K562 (cell line): Measurements from ENCODE around the gene BRWD1. TPM values are rescaled to one million over a fixed set of nuclear protein-coding genes. Genes with fewer than 3 reads are reported as not detected.

Experiments
- ATAC-seq: fragments of 200-7000 bp; cut with Tn5 transposase; 3 replicates; pipeline ENCODE4 v1.9.1; 2020; ENCODE audit warnings: moderate library complexity
- BruUV-seq: library from RNA; stranded (reverse); fragments of 400-500 nt; replicated peaks from 2 replicates; lab custom pipeline; 2021; lab: Mats Ljungman, UMichigan
- CTCF ChIA-PET: fragments of 300-600 bp; formaldehyde crosslinking; extraction: SDS; loops from one replicate; lab custom pipeline; 2021; ENCODE audit warnings: low intra/inter-chr PET ratio; lab: Yijun Ruan, JAX
- POLR2A ChIA-PET: fragments of 300-600, 350-650 bp; sonication (Branson Sonifier 250); formaldehyde crosslinking; extraction: SDS; loops from one replicate; lab custom pipeline; 2021; ENCODE audit warnings: antibody characterized with exemption, inconsistent platforms; lab: Yijun Ruan, JAX
- DNase-seq, 4 experiments: peaks; one replicate each; pipeline versions ENCODE4 v3.0.0 to v3.0.0-alpha.2; 2011 to 2018; ENCODE audit warnings: low spot score in 3 of 4, mixed read lengths in 3 of 4; ENCODE audit errors: extremely low read depth in 1 of 4
- FAIRE-seq: peaks from 2 replicates; lab custom pipeline; 2011; peaks lifted over from hg19 to GRCh38; lab: Jason Lieb, UNC
- H2AFZ ChIP-seq: 2 replicates; pipeline ENCODE4 v1.6.0; 2011; ENCODE audit warnings: low read depth, low read length, control low read depth, inconsistent platforms
- H3K27ac ChIP-seq: fragments of 200-600 bp; 3 replicates; pipeline ENCODE4 v1.8.0; 2011; ENCODE audit warnings: low read depth, mild to moderate bottlenecking, control low read depth, inconsistent platforms, low read length, moderate library complexity, mixed read lengths; ENCODE audit errors: extremely low read depth
- H3K27me3 ChIP-seq, 2 experiments: fragments of 300-600 bp in 1 of 2; 2 replicates in 1 of 2; 3 replicates in 1 of 2; pipeline versions ENCODE4 v1.6.0 to v1.8.0; 2011; ENCODE audit warnings: inconsistent platforms in 2 of 2, low read length in 2 of 2, mild to moderate bottlenecking in 1 of 2, mixed read lengths in 1 of 2, moderate library complexity in 1 of 2; ENCODE audit not compliant: control insufficient read depth in 2 of 2, insufficient read depth in 2 of 2
- H3K36me3 ChIP-seq: fragments of 300-600 bp; 3 replicates; pipeline ENCODE4 v1.8.0; 2011; ENCODE audit warnings: mild to moderate bottlenecking, low read length, inconsistent platforms; ENCODE audit not compliant: control insufficient read depth, insufficient read depth
- H3K4me1 ChIP-seq, 2 experiments: fragments of 200-600 bp in 1 of 2; replicated peaks in 1 of 2; 2 replicates in 1 of 2; 3 replicates in 1 of 2; pipeline versions ENCODE4 v1.5.1 to v1.8.0; 2011; ENCODE audit warnings: inconsistent platforms in 2 of 2, low read length in 2 of 2, mild to moderate bottlenecking in 1 of 2, mixed read lengths in 1 of 2, moderate library complexity in 1 of 2; ENCODE audit not compliant: control insufficient read depth in 2 of 2, insufficient read depth in 2 of 2
- H3K4me2 ChIP-seq: 2 replicates; pipeline ENCODE4 v1.6.1; 2011; ENCODE audit warnings: low read length, control low read depth, inconsistent platforms, mixed read lengths; ENCODE audit not compliant: insufficient read depth
- H3K4me3 ChIP-seq: fragments of 200-600 bp; sonication (generic), shearing (Covaris generic); 2 replicates; pipeline ENCODE4 v1.5.1; 2016; ENCODE audit warnings: control low read depth, inconsistent platforms
- H3K79me2 ChIP-seq: fragments of 200-600 bp; 3 replicates; pipeline ENCODE4 v1.8.0; 2011; ENCODE audit warnings: low read length, inconsistent platforms; ENCODE audit not compliant: control insufficient read depth, insufficient read depth
- H3K9ac ChIP-seq, 2 experiments: 2 replicates each; pipeline versions ENCODE4 v1.6.0 to v1.6.1; 2011; ENCODE audit warnings: low read depth in 2 of 2, low read length in 2 of 2, control low read depth in 1 of 2, inconsistent platforms in 1 of 2, mild to moderate bottlenecking in 1 of 2, mixed read lengths in 1 of 2; ENCODE audit not compliant: insufficient read depth in 1 of 2
- H3K9me1 ChIP-seq: one replicate; pipeline ENCODE4 v1.6.0; 2011; ENCODE audit warnings: inconsistent platforms, mild to moderate bottlenecking, low read length, moderate library complexity; ENCODE audit not compliant: control insufficient read depth, insufficient read depth
- H3K9me3 ChIP-seq: replicated peaks from 2 replicates; pipeline ENCODE4 v1.5.1; 2011; ENCODE audit warnings: low read depth, low read length, inconsistent platforms; ENCODE audit not compliant: control insufficient read depth, insufficient read depth
- H4K20me1 ChIP-seq: replicated peaks from 2 replicates; pipeline ENCODE4 v1.6.1; 2011; ENCODE audit warnings: low read length, inconsistent platforms, mixed read lengths; ENCODE audit not compliant: control insufficient read depth, insufficient read depth
- C11orf30 ChIP-seq: fragments of 450-650 bp; IDR thresholded peaks from 2 replicates; pipeline ENCODE4 v1.6.1; 2016; ENCODE audit warnings: low read depth, mild to moderate bottlenecking
- CBX3 ChIP-seq, 2 experiments: IDR thresholded peaks; 1 replicate in 1 of 2; 2 replicates in 1 of 2; pipeline ENCODE4 v1.6.1; 2012; ENCODE audit warnings: inconsistent platforms in 2 of 2, low read length in 2 of 2, borderline replicate concordance in 1 of 2, control low read depth in 1 of 2
- DMBX1 ChIP-seq: fragments of 250-450 bp; sonication (Bioruptor Pico); IDR thresholded peaks from 2 replicates; pipeline ENCODE4 v1.8.0; 2022; ENCODE audit warnings: inconsistent platforms, mild to moderate bottlenecking, moderate library complexity, borderline replicate concordance
- HMG20B ChIP-seq: fragments of 250-450 bp; sonication (Bioruptor Pico); IDR thresholded peaks from 2 replicates; pipeline ENCODE4 v1.5.0; 2021; ENCODE audit warnings: mild to moderate bottlenecking
- PRPF4 ChIP-seq: fragments of 200-400 bp; formaldehyde crosslinking; IDR thresholded peaks from one replicate; pipeline ENCODE4 v1.6.1; 2017; ENCODE audit warnings: low read length, low read depth, mild to moderate bottlenecking; ENCODE audit not compliant: insufficient read depth, poor library complexity, severe bottlenecking
- SIRT6 ChIP-seq: IDR thresholded peaks from one replicate; pipeline ENCODE4 v1.6.1; 2012; ENCODE audit warnings: low read depth, mild to moderate bottlenecking, control low read depth, inconsistent platforms, low read length, moderate library complexity
- ZNF316 ChIP-seq: fragments of 450-650 bp; IDR thresholded peaks from 2 replicates; pipeline ENCODE4 v1.6.1; 2016
- ZNF584 ChIP-seq: fragments of 200-800 bp; sonication (Bioruptor generic); IDR thresholded peaks from 2 replicates; pipeline ENCODE4 v1.6.1; 2016; ENCODE audit warnings: low read depth, mild to moderate bottlenecking, missing genetic modification characterization, missing compliant biosample characterization
- WGBS: fragments of 100-300 bp; shearing (Covaris generic); methylation state at CpG from one replicate; pipeline ENCODE4 v1.1.6; 2016; ENCODE audit warnings: low coverage, mixed read lengths; ENCODE audit not compliant: insufficient coverage; ENCODE audit errors: missing lambda C conversion rate; 5-methylcytosine and 5-hydroxymethylcytosine counted together
- in situ Hi-C: fragments of 300-500 bp; cut with MboI; formaldehyde crosslinking; loops from 4 replicates; pipeline ENCODE4 v1.15.0; 2018; ENCODE audit warnings: inconsistent platforms, mixed read lengths
- intact Hi-C: fragments of 100-400 bp; cut with micrococcal nuclease; formaldehyde crosslinking; loops from 2 replicates; pipeline ENCODE4 v1.14.2; 2022
- polyA plus RNA-seq, 8 experiments: library from polyadenylated mRNA; depleted of rRNA in 4 of 8; stranded (reverse) in 5 of 8; unstranded in 3 of 8; fragments of >200 nt; fragmentation: Nextera tagmentation in 2 of 8; fragmentation: Illumina TruSeq in 1 of 8; extraction: Ambion mirVana in 2 of 8; extraction: Trizol in 1 of 8; gene quantifications; 2 replicates each; pipeline versions ENCODE4 v1.2.1 to v1.2.3, GENCODE V29; 2011 to 2014; ENCODE audit warnings: inconsistent platforms in 1 of 8, missing spikeins in 1 of 8
- total RNA-seq, 7 experiments: library from RNA; depleted of rRNA in 6 of 7; stranded (reverse); fragments of >200 nt in 6 of 7; fragmentation: Illumina TruSeq in 2 of 7; extraction: Trizol in 2 of 7; gene quantifications; 2 replicates each; pipeline versions ENCODE4 v1.2.1 to v1.2.3, GENCODE V29; 2011 to 2021; ENCODE audit warnings: low replicate concordance in 1 of 7

Gene BRWD1
- total and polyA plus RNA-seq, 9 of the 15 experiments (the other 6 are each of a cell fraction or from before 2014, with no cell fraction given): 10.1 to 60.2 (median 34.1) TPM

GRCh38 chr21:39168800-39169199, 144.6 kb downstream of the BRWD1 start:
- BruUV-seq: no TSS peak
- ChIA-PET POLR2A (no interaction called here), CTCF (no interaction called here)
- H3K79me2 ChIP-seq: no peaks in the 10 kb centered on the region
- no peak overlapping the region for H3K4me3 ChIP-seq
- H4K20me1 ChIP-seq: no peaks in the 10 kb centered on the region
- H2AFZ ChIP-seq: no peak overlapping the region
- WGBS: 92% methylated on average over 2 of the region's 2 CpGs
- TF ChIP-seq C11orf30: peak; percentile 38; the same call in 1 of the 2 replicates
- peak; percentile 79 for TF ChIP-seq ZNF316
- TF ChIP-seq DMBX1 (CRISPR knock-in tag): no peak
- TF ChIP-seq, all 486 proteins: peak for 2
- H3K4me2 ChIP-seq: no peak overlapping the region
- ATAC-seq: no peak
- H3K27me3 ChIP-seq: no peaks in the 10 kb centered on the region
- intact Hi-C loops (no loop called here), in situ Hi-C loops (no loop called here)
- no peaks in the 10 kb centered on the region for H3K9me1 ChIP-seq
- H3K36me3 ChIP-seq: peaks cover 39% of the 10 kb centered on the region
- no peak for FAIRE-seq
- no peak overlapping the region for H3K9ac ChIP-seq
- no peaks in the 10 kb centered on the region; the same call in 1 of the 2 replicates for H3K9me3 ChIP-seq
- no peak overlapping the region for H3K27ac ChIP-seq
- DNase-seq: no peak
- H3K4me1 ChIP-seq: no peaks in the 10 kb centered on the region

- Histone ChIP-seq H3K4me3 (no peak overlapping the region), H3K9ac (no peak overlapping the region), H3K9me3 (no peaks in the 10 kb centered on the region; the same call in 1 of the 2 replicates), H3K36me3 (peaks cover 2% of the 10 kb centered on the region; the same call in 1 of the 3 replicates), H3K79me2 (no peaks in the 10 kb centered on the region), H3K9me1 (no peaks in the 10 kb centered on the region), H3K4me2 (no peak overlapping the region), H3K27ac (no peak overlapping the region), H3K4me1 (no peaks in the 10 kb centered on the region), H4K20me1 (no peaks in the 10 kb centered on the region), H3K27me3 (peaks cover 0 to 13% of the 10 kb centered on the region in 2 experiments; a peak in 1 of 5 replicates), H2AFZ (no peak overlapping the region)
- ATAC-seq (no peak), DNase-seq (no peak), FAIRE-seq (no peak)
- BruUV-seq: no TSS peak
- POLR2A ChIA-PET: no interaction called here
- intact Hi-C loops: no loop called here
- in situ Hi-C loops: no loop called here
- CTCF ChIA-PET: no interaction called here
- TF ChIP-seq PRPF4 (no peak), CBX3 (IDR thresholded peaks at IDR 0.05; ENCODE audit: borderline replicate concordance in 1 of 2, low read length in 2 of 2) (0 out of 3 replicates have a peak, but pooled peaks of 1 of the 2 experiments have one; percentile 16), HMG20B (CRISPR knock-in tag) (no peak), ZNF584 (CRISPR knock-in tag) (peak; percentile 100), SIRT6 (no peak)
- 0% methylated on average over 2 of the region's 2 CpGs for WGBS
Observed at GRCh38 chr21:39164523-39164922, 148.9 kb downstream of the BRWD1 start.
